ENCODE measurements around the gene GBF1.

Gene GBF1

GRCh38 chr10:102379383-102379782 lies 134.1 kb downstream of the GBF1 start:
- peaks cover 41% of the 10 kb centered on the region for H3K36me3 Mint-ChIP-seq (ENCODE audit: low read depth)

DNA sequence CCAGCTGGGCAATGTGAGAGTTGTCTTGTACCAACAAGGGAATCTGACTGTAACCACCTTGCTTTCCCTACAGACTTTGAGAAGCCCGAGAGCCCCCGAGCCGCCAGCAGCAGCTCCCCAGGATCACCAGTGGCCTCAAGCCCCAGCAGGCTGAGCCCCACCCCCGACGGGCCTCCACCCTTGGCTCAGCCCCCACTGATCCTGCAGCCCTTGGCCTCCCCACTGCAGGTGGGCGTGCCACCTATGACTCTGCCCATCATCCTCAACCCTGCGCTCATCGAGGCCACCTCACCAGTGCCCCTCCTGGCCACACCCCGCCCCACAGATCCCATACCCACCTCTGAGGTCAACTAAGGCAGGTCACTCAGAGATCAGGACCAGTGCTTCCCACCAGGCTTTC lies 136.7 kb downstream of the GBF1 start:
- H3K9me3 Mint-ChIP-seq: no peaks in the 10 kb centered on the region
- no peak overlapping the region for H3K27ac Mint-ChIP-seq
- no peak for DNase-seq (ENCODE audit: low spot score)
- H3K27me3 Mint-ChIP-seq (ENCODE audit: low read depth): no peaks in the 10 kb centered on the region
- H3K4me1 Mint-ChIP-seq (ENCODE audit: low read depth): no peaks in the 10 kb centered on the region
- H3K36me3 Mint-ChIP-seq (ENCODE audit: low read depth): peaks cover 29% of the 10 kb centered on the region
- H3K4me3 Mint-ChIP-seq: no peak overlapping the region

More at GRCh38 chr10:102379383-102379782, 134.1 kb downstream of the GBF1 start:
- Mint-ChIP-seq H3K9me3 (no peaks in the 10 kb centered on the region), H3K27me3 (ENCODE audit: low read depth) (no peaks in the 10 kb centered on the region), H3K27ac (no peak overlapping the region), H3K4me3 (no peak overlapping the region), H3K4me1 (ENCODE audit: low read depth) (no peaks in the 10 kb centered on the region)
- no peak for DNase-seq (ENCODE audit: low spot score)

DNA sequence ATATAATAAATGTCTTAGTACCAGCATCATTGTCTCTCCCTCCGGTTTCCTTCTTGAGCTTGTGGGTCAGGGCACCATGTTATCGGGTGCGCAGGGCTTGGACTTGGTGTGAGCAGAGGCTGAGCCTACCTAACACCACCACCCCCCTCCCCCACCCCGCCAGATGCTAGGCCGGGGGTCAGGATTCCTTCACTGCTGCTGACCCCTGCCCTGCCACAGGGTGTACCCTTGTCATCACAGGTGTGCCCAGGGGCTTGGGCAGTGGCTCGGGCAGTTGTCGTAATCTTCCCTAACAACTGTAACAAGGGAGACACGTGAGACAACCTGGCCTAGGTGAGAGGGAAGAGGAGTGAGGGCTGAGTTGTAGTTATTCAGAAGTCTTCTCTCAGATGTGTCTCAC lies 137.5 kb downstream of the GBF1 start:
- Mint-ChIP-seq H3K4me3 (no peak overlapping the region), H3K9me3 (no peaks in the 10 kb centered on the region), H3K36me3 (ENCODE audit: low read depth) (peaks cover 29% of the 10 kb centered on the region)

DNA sequence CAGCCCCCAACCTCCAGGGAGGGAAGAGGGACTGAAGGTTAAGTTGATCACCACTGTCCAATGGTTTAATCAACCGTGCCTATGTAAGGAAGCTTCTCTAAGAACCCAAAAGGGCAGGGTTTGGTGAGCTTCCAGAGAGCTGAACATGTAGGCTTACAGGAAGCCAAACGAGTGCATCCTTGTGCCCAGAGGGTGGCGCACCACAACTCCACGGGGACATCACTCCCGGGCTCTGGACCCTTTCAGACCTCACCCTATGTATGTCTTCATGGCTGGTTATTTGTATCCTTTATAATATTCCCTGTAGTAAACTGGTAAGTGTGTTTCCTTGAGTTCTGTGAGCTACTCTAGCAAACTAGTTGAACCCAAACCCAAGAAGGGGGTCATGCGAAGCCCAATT lies 138.7 kb downstream of the GBF1 start:
- peaks cover 27% of the 10 kb centered on the region for H3K36me3 Mint-ChIP-seq (ENCODE audit: low read depth)
- H3K4me1 Mint-ChIP-seq (ENCODE audit: low read depth): no peaks in the 10 kb centered on the region
- peak overlapping the region; percentile 20 for H3K27ac Mint-ChIP-seq
- no peak overlapping the region for H3K4me3 Mint-ChIP-seq
- no peak for DNase-seq (ENCODE audit: low spot score)
- H3K27me3 Mint-ChIP-seq (ENCODE audit: low read depth): no peaks in the 10 kb centered on the region
- H3K9me3 Mint-ChIP-seq: no peaks in the 10 kb centered on the region

More for the DNA sequence above, 137.5 kb downstream of the GBF1 start:
- Mint-ChIP-seq H3K27ac (no peak overlapping the region), H3K4me1 (ENCODE audit: low read depth) (no peaks in the 10 kb centered on the region), H3K27me3 (ENCODE audit: low read depth) (no peaks in the 10 kb centered on the region)
- DNase-seq (ENCODE audit: low spot score): no peak

DNA sequence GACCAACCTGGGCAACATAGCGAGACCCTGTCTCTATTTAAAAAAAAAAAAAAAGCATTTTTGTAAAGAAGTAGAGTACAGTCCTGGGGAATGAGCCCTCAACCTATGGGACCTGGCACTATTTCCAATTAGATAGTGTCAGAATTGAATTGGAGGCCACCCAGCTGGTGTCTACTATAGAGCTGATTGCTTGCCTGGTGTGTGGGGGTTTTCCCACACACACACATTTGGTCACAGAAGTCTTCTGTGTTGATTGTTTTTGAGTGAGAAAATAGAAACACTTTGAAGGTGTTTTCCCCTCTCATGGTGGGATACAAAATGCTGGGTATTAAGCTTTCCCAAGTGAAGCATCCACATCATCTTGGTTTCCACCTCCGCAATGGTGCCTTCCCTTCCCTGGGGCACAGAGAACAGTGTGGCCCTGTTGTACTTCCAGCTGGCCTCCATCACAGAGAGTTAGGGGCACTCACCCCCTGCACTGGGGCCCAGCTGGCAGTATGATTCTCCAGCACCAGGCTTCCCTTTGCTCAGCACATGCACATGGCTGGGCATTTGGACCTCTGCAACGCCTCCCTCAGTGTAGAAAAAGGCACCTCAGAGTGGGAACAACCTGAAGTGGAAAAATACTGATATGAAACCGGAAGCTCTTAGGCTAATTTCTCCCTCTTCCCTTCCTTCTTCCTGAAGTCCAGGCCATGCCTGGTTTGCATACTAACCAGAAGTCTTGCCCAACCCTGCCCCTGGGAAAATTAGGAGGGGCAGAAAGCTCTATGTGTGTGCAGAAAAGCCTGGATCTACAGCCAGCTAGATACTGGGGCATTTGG lies 139.5 kb downstream of the GBF1 start:
- no peaks in the 10 kb centered on the region for H3K9me3 Mint-ChIP-seq
- H3K4me1 Mint-ChIP-seq (ENCODE audit: low read depth): no peaks in the 10 kb centered on the region
- DNase-seq (ENCODE audit: low spot score): no peak
- H3K27me3 Mint-ChIP-seq (ENCODE audit: low read depth): no peaks in the 10 kb centered on the region
- H3K4me3 Mint-ChIP-seq: no peak overlapping the region
- H3K27ac Mint-ChIP-seq: no peak overlapping the region
- peaks cover 22% of the 10 kb centered on the region for H3K36me3 Mint-ChIP-seq (ENCODE audit: low read depth)

GRCh38 chr10:102389894-102390293 lies 144.6 kb downstream of the GBF1 start:
- peaks cover 2% of the 10 kb centered on the region for H3K36me3 Mint-ChIP-seq (ENCODE audit: low read depth)
- H3K4me3 Mint-ChIP-seq: no peak overlapping the region
- H3K27ac Mint-ChIP-seq: no peak overlapping the region
- DNase-seq (ENCODE audit: low spot score): no peak
- peaks cover 3% of the 10 kb centered on the region for H3K27me3 Mint-ChIP-seq (ENCODE audit: low read depth)
- H3K4me1 Mint-ChIP-seq (ENCODE audit: low read depth): peaks cover 9% of the 10 kb centered on the region
- no peaks in the 10 kb centered on the region for H3K9me3 Mint-ChIP-seq

DNA sequence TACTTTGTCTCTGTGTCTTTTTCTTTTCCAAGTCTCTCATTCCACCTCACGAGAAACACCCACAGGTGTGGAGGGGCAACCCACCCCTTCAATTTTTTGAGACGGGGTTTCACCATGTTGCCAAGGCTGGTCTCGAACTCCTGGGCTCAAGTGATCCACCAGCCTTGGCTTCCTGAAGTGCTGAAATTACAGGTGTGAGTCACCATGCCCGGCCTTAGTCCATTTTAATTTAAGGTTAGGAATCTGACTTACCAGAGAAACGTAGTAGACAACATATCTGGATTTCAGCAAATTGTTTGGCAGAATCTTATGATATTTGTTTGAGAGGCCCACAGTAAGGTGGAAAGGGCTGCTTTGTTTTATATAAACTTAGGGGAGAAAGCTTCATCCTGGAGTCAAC lies 147.0 kb downstream of the GBF1 start:
- DNase-seq (ENCODE audit: low spot score): no peak
- peaks cover 17% of the 10 kb centered on the region for H3K36me3 Mint-ChIP-seq (ENCODE audit: low read depth)
- H3K4me3 Mint-ChIP-seq: no peak overlapping the region
- H3K4me1 Mint-ChIP-seq (ENCODE audit: low read depth): peaks cover 20% of the 10 kb centered on the region
- H3K27me3 Mint-ChIP-seq (ENCODE audit: low read depth): peaks cover 3% of the 10 kb centered on the region
- no peaks in the 10 kb centered on the region for H3K9me3 Mint-ChIP-seq
- no peak overlapping the region for H3K27ac Mint-ChIP-seq

- Mint-ChIP-seq H3K9me3 (no peaks in the 10 kb centered on the region), H3K4me1 (ENCODE audit: low read depth) (peaks cover 30% of the 10 kb centered on the region), H3K27ac (peak overlapping the region; percentile 98), H3K4me3 (peak overlapping the region; percentile 89), H3K36me3 (ENCODE audit: low read depth) (peaks cover 30% of the 10 kb centered on the region), H3K27me3 (ENCODE audit: low read depth) (peaks cover 3% of the 10 kb centered on the region)
- DNase-seq (ENCODE audit: low spot score): no peak
Measured at GRCh38 chr10:102393411-102394078, 148.2 kb downstream of the GBF1 start.

DNA sequence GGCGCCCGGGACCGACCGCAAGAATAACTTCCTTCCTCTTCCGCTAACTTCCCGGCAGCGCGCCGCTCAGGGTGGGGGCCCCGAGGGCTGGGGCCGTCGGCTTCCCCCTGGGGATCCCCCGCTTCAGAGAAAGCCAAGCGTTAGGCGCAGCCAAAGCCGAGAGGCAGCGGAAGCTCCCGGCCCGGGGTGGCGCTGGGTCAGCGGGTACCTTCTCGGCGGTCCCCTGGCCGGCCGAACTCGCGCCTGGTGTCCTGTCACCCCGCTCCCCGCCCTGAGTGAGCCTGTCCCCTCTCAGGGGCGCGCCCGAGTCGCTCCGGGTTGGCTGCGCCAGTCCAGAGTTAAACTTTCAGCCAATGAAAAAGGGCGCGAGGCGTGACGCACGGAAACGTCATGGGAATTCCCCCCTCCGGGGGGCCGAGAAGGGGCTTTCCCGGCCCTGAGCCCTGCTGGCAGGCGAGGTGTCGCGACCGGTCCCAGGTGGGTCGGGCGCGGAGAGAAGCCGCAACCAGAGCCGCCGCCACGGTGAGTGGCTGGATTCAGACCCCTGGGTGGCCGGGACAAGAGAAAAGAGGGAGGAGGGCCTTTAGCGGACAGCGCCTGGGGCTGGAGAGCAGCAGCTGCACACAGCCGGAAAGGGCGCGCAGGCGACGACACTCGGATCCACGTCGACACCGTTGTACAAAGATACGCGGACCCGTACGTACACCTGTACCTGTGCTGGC lies 148.9 kb downstream of the GBF1 start:
- peak; percentile 99 for DNase-seq (ENCODE audit: low spot score)
- Mint-ChIP-seq H3K4me1 (ENCODE audit: low read depth) (peaks cover 30% of the 10 kb centered on the region), H3K27me3 (ENCODE audit: low read depth) (peaks cover 3% of the 10 kb centered on the region), H3K36me3 (ENCODE audit: low read depth) (peaks cover 31% of the 10 kb centered on the region), H3K4me3 (peak overlapping the region; percentile 89), H3K27ac (peak overlapping the region; percentile 98), H3K9me3 (no peaks in the 10 kb centered on the region)

GRCh38 chr10:102394801-102395399 lies 149.6 kb downstream of the GBF1 start:
- Mint-ChIP-seq H3K4me3 (peak overlapping the region; percentile 89), H3K4me1 (ENCODE audit: low read depth) (peaks cover 30% of the 10 kb centered on the region)

DNA sequence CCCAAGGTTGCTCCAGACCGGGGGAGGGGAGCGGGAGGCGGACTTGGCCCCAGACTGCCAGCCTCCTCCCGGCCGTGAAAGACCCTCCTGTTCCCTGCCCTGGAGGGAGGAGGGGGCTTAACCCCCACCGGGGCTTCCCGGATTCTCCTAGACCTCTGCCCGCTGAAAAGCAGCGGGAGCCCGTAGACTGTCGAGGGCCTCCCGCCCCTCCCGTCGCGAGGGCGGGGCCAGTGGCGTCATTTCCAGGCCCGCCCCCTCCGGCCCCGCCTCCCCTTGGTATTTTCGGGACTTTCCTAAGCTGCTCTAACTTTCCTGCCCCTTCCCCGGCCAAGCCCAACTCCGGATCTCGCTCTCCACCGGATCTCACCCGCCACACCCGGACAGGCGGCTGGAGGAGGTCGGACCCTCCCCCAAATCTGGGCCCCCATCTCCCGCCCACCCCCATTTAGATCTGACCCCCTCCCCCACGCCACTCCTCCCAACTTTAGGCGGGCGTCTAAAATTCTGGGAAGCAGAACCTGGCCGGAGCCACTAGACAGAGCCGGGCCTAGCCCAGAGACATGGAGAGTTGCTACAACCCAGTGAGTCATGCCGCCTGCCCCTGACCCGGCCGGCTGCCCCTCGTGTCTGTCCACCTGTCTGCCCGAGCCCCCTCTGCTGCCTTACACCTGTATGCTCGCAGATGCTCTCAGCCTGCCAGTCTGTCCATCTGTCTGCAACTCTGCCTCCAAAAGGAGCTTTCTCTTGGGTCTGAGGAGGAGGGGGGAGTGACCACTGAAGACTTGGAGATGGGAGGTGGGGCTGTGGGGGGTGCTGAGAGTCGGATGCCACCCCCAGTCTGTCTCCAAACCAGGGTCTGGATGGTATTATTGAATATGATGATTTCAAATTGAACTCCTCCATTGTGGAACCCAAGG lies 150.3 kb downstream of the GBF1 start, which contains the start of gene NFKB2:
TSS of gene NFKB2 (plus strand) at position 306 of the 917 bp plus-strand sequence. CDS start at position 561, 255 bp downstream.
- Mint-ChIP-seq H3K27me3 (ENCODE audit: low read depth) (peaks cover 3% of the 10 kb centered on the region), H3K9me3 (no peaks in the 10 kb centered on the region), H3K36me3 (ENCODE audit: low read depth) (peaks cover 42% of the 10 kb centered on the region), H3K4me3 (peak within 1 kb of the TSS; percentile 89), H3K4me1 (ENCODE audit: low read depth) (peaks cover 30% of the 10 kb centered on the region), H3K27ac (peak within 1 kb of the TSS; percentile 98)
- DNase-seq (ENCODE audit: low spot score): peak; percentile 89

More at GRCh38 chr10:102394801-102395399, 149.6 kb downstream of the GBF1 start:
- Mint-ChIP-seq H3K36me3 (ENCODE audit: low read depth) (peaks cover 36% of the 10 kb centered on the region), H3K27ac (peak overlapping the region; percentile 98), H3K27me3 (ENCODE audit: low read depth) (peaks cover 3% of the 10 kb centered on the region), H3K9me3 (no peaks in the 10 kb centered on the region)
- DNase-seq (ENCODE audit: low spot score): peak; percentile 68

GRCh38 chr10:102396317-102396650 lies 151.0 kb downstream of the GBF1 start:
- Mint-ChIP-seq H3K9me3 (no peaks in the 10 kb centered on the region), H3K27me3 (ENCODE audit: low read depth) (no peaks in the 10 kb centered on the region), H3K36me3 (ENCODE audit: low read depth) (peaks cover 44% of the 10 kb centered on the region), H3K27ac (peak overlapping the region; percentile 98), H3K4me3 (peak overlapping the region; percentile 89), H3K4me1 (ENCODE audit: low read depth) (peaks cover 30% of the 10 kb centered on the region)
- DNase-seq (ENCODE audit: low spot score): no peak

DNA sequence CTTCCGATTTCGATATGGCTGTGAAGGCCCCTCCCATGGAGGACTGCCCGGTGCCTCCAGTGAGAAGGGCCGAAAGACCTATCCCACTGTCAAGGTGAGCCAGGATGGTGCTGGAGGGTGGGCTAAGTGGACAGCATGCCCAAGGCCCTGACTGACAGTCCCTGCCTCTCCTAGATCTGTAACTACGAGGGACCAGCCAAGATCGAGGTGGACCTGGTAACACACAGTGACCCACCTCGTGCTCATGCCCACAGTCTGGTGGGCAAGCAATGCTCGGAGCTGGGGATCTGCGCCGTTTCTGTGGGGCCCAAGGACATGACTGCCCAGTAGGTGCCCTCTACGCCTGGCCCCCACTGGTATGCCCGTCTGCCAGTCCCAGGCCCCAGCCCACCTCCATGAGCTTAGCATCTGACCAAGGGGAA lies 151.4 kb downstream of the GBF1 start:
- H3K27ac Mint-ChIP-seq: peak overlapping the region; percentile 98
- H3K36me3 Mint-ChIP-seq (ENCODE audit: low read depth): peaks cover 47% of the 10 kb centered on the region
- peak overlapping the region; percentile 89 for H3K4me3 Mint-ChIP-seq
- H3K27me3 Mint-ChIP-seq (ENCODE audit: low read depth): no peaks in the 10 kb centered on the region
- peaks cover 30% of the 10 kb centered on the region for H3K4me1 Mint-ChIP-seq (ENCODE audit: low read depth)
- no peaks in the 10 kb centered on the region for H3K9me3 Mint-ChIP-seq
- DNase-seq (ENCODE audit: low spot score): no peak

Measured in T-helper 2 cell treated with Interferon-gamma antibody and Interleukin-4, amounts not matched to agents 5 μg/mL and 100 μg/mL, for 36 hours (primary cell).